Suppressor macrophage (primary cell): ENCODE measurements around the gene FGF14.

Experiments
- DNase-seq, 4 experiments: peaks; one replicate each; pipeline ENCODE4 v3.0.0-alpha.2; 2020 to 2022

The FGF14 gene

GRCh38 chr13:101757446-101758039, 644.3 kb downstream of the FGF14 start:
- DNase-seq, result peak; percentile 3 to 46 (median 18)

DNA sequence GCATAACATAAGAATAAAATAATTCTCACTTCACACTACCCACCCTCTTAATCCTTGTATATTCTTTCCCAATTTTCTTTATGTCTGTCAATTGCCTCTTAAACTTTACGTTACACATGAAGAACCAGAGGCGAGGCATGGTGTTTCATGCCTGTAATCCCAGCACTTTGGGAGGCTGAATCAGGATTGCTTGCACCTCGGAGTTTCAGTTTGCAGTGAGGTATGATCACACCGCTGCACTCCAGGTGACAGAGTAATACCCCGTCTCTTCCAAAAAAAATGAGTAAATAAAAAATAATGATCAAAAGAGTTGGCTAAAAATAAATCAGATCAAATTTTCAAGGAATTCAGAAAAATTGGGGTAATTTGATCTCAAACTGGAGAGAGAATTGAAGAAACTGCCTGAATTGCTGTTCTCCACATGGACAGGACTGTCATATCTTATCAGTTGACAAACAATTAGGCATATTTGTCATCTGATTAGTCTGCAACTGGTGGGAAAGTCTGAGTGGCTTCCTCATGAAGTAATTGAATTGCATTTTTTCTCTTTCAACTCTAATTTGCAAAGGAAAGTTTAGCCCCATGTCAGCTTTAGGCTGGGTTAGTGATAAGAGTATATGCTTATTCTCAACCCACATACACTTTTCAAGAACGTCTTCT, 646.5 kb downstream of the FGF14 start:
- no peak for DNase-seq

DNA sequence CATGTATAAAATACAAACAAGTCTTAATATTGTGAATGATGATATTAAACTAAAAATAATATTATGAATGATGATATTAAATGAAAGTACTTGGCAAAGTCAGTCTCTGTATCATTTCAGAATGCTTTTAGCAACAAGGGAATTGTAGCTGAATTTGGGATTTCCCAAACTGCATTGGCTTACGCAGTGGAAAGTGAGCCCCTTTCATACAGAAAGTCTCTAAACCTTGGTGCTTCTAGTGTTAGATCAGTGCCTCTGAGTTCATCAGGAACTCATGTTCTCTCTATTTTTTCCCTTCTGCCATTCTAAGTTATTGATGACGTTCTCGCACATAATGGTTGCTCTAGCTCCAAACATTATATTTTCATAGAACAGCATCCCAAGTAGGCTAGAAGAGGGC, 649.4 kb downstream of the FGF14 start:
- no peak for DNase-seq

DNA sequence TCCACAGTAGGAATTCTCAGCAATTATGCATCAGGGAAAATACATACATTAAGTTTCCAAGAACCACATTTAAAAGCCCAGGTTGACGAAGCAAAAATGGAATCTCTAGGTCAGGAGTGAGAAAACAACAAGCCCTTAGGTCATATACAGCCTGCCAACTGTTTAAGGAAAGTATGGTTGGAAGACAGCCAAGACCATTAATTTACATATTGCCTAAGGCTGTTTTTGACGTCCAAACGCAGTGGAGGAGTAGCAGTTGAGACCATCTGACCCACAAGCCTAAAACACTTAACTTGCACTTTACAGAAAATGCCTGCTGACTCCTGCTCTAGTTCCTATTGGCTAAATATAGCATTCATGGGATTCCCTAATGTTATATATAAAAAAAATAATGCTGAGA, 650.4 kb downstream of the FGF14 start:
- DNase-seq, result peak; percentile 33 to 84 (median 67)

DNA sequence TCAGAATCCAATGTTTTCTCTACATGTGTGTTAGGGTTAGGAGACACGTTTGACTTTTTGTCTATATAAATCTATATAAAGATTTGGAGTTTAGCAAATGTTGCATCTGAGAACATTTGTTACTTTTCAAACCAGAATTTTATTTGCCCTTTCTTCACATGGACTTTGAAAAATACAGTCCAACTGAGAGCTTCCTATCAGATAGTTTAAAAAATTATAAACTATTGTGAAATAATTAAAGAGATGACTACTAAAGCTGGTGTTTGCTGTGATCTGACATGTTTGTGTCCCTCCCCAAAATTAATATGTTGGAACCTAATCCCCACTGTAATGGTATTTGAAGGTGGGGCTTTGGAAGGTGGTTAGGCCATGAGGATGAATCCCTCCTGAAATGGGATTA, 652.3 kb downstream of the FGF14 start:
- DNase-seq, result no peak

GRCh38 chr13:101747039-101747438, 654.8 kb downstream of the FGF14 start:
- no peak for DNase-seq

GRCh38 chr13:101746513-101746912, 655.3 kb downstream of the FGF14 start:
- DNase-seq, result no peak

DNA sequence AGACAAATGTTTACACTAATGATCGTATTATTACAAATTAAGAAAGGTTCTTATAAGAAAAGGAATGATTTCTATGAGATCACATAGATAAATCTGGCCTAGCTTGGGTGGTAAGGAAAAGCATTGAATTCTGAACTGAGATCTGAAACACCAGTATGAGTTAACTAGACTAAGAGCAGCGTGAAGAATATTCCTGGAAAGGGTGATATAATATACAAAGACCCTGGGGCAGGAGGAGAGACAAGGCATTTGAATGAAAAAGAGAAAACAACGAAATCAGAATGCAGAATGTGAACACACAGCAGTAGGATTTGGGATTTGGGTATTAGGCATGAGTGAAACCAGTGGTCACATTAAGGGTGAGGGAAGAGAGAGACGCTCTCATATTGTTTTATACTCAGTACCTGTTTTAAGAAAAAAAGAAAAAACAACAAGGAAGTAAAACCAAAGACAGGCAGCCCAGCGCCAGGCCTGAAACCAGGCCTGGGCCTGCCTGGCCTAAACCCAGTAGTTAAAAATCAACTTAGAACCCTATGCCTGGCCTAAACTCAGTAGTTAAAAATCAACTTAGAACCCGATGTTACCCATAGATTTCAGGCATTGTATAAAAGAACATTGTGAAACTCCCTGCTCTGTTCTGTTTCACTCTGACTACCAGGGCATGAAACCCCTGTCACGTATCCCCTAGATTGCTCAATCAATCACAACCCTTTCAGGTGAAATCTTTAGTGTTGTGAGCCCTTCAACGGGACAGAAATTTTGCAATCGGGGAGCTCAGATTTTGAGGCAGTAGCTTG, 662.3 kb downstream of the FGF14 start:
- no peak for DNase-seq

DNA sequence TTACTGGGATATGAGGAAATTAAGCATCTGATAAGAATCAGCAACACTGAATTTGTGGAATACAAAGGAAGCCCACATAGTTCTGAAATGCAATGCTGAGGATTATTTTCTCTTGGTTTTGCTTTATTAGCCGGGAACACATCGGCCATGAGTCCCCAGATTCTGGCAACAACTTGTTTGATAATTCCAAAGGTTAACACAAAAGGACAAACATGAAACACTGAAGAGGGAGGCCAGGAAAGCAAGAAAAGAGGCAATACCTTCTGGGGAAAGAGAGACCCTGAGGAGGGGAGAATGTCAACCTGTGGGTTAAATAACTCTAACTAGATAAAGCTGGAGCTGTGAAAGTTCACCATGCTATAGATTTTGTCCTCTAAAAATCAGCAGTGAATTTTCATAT, 663.5 kb downstream of the FGF14 start:
- no peak for DNase-seq

DNA sequence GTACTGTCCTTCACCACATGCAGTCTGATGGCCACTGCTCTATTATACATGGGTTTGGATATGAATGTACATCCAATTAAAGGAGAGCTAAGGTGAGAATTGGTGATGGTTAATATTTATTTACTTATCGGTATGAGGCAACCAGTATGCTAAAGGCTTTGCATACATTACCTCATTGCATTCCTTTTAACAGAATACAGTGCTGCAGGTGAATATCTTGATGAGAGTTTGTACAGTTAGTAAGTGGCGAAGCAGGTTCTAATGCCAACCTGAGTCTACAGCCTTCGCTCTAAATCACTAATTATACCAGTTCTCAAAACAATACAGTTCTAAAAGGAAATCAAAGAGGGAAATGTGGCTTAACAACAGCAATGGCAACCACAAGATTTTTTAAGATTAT, 665.3 kb downstream of the FGF14 start:
- DNase-seq, result no peak

DNA sequence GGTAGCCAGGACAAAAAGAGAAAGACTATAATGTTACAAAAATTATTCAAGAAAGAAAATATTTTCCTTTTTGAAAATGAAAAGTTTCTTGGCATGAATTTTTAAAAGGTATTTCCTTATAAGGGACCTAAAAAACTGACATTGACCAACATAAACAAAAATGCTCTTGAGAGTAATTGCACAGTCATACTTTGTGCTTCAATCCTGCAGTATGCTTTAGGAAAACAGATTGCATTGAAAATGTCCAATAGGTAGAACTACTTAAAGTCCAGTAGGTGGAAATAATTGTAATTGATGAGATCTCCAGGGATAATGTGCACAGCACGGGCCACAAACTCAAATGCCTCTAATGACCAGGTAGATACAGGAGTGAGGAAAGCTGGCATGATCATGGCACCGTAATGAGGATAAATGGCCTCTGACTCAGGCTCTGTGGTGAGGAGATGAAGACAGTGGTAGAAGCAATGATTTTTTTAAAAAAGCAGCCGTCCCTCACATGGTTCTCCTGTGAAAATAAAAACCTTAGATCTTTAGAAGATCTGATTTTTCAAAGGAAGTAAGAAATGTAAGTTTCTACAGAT, 671.3 kb downstream of the FGF14 start:
- no peak for DNase-seq

- no peak for DNase-seq
Measured at GRCh38 chr13:101728615-101729014, 673.2 kb downstream of the FGF14 start.

DNA sequence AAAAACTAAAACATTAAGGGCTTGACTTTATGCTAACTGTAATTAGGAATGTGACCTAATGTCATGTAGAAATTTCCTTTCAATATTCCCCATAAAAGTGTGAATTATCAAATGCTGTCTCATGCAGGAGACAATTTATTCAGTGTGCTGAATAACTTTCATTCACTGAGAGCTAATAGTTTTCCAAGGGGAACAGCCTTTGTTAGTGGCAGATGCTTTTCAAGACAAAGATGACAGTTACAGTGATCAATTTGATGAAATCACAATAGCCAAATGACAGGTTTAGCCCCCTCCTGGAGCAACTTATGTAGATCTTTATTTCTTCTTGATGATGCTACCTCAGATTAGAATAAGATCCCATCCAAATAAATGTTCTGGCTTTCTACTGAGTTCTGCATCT, 673.8 kb downstream of the FGF14 start:
- no peak for DNase-seq

- no peak for DNase-seq
Measured at GRCh38 chr13:101727118-101727517, 674.7 kb downstream of the FGF14 start.

DNA sequence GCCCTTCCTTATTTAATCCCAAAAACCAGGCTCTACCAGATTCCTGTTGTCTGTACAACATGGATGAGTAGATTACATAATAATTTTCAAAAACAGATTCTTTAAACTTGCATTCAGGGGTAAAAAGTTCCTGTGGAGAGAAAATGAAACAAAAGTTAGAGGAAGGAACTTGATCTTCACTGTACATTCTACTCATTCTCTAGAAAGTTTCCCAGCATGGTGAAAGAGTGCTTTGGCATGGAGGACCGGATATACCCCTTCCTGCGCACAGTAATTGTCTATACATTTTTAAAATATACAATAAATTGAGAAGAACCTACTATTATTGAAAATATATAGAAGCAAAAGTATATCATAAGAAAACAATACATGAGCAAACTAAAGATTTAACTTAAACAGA, 675.2 kb downstream of the FGF14 start:
- no peak for DNase-seq

- DNase-seq, result no peak
Measured at GRCh38 chr13:101718496-101718895, 683.4 kb downstream of the FGF14 start.

- no peak for DNase-seq
Measured at GRCh38 chr13:101717353-101717752, 684.5 kb downstream of the FGF14 start.

- DNase-seq, result no peak
Measured at GRCh38 chr13:101714195-101714594, 687.7 kb downstream of the FGF14 start.

DNA sequence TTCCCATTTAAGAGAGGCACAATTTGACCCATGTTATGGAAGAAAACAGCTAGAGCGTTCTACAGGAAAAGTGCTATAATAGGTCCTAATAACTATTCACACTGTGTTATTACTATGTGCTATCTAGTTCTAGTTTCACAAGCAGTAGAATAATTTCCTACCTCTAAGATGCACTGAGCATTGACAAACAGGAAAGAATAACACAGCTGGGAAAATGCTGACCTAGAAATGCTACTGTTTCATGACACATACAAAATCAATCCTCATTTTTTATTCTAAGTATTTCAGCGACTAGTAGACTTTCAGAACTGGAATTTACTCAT, 689.9 kb downstream of the FGF14 start:
- DNase-seq, result no peak

- no peak for DNase-seq
Measured at GRCh38 chr13:101711307-101712025, 690.4 kb downstream of the FGF14 start.

DNA sequence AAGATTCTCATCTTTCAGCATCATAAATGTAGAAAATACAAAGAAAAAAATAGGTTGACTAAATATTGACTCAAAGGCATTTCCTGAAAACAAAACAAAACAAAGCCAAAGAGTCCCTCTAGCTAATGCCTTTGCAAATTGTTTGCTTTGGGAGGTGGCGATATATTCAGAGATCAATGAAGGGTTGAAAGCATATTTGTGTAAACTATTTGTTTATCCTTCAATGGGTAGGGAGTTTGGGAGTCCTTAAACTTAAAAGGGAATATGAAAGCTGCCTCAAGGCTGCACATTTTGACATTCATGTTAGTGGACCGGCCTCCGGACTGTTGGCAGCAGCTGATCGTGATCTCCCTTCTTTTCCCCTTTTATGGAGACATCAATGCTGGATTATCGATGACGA, 691.9 kb downstream of the FGF14 start:
- no peak for DNase-seq

- DNase-seq, result no peak
Measured at GRCh38 chr13:101708115-101708514, 693.7 kb downstream of the FGF14 start.

- no peak for DNase-seq
Measured at GRCh38 chr13:101707659-101708058, 694.2 kb downstream of the FGF14 start.
